CD14-positive monocyte (primary cell): ENCODE measurements around the gene USP28. TPM values are rescaled to one million over a fixed set of nuclear protein-coding genes. Genes with fewer than 3 reads are reported as not detected.

Source experiments
- DNase-seq, 3 donors: peaks; one replicate each; pipeline ENCODE4 v3.0.0-alpha.2; 2011 to 2022
- H2AFZ ChIP-seq: 2 replicates; pipeline ENCODE4 v1.6.0; 2012; ENCODE audit warnings: mild to moderate bottlenecking, low read depth, low read length, inconsistent platforms; ENCODE audit not compliant: insufficient read depth, poor library complexity, severe bottlenecking
- H3K27ac ChIP-seq, 2 donors: 1 replicate in 1 of 2; 2 replicates in 1 of 2; pipeline ENCODE4 v1.5.1; 2012 to 2013; ENCODE audit warnings: low read length in 2 of 2, control low read depth in 1 of 2, inconsistent platforms in 1 of 2, low read depth in 1 of 2, mild to moderate bottlenecking in 1 of 2
- H3K27me3 ChIP-seq, 2 donors: one replicate each; pipeline versions ENCODE4 v1.6.0 to v1.6.1; 2011 to 2013; ENCODE audit warnings: low read length in 2 of 2; ENCODE audit not compliant: control insufficient read depth in 2 of 2, insufficient read depth in 2 of 2
- H3K36me3 ChIP-seq, 2 donors: replicated peaks in 1 of 2; 1 replicate in 1 of 2; 2 replicates in 1 of 2; pipeline versions ENCODE4 v1.5.1 to v1.6.1; 2012 to 2013; ENCODE audit warnings: low read length in 2 of 2, control low read depth in 1 of 2, inconsistent platforms in 1 of 2, mild to moderate bottlenecking in 1 of 2; ENCODE audit not compliant: insufficient read depth in 2 of 2, control insufficient read depth in 1 of 2
- H3K4me1 ChIP-seq, 2 donors: 1 replicate in 1 of 2; 2 replicates in 1 of 2; pipeline versions ENCODE4 v1.5.1 to v1.6.1; 2012 to 2013; ENCODE audit warnings: low read length in 2 of 2, control low read depth in 1 of 2, inconsistent platforms in 1 of 2, mild to moderate bottlenecking in 1 of 2, moderate library complexity in 1 of 2; ENCODE audit not compliant: insufficient read depth in 2 of 2, control insufficient read depth in 1 of 2
- H3K4me2 ChIP-seq: replicated peaks from 2 replicates; pipeline ENCODE3; 2012; ENCODE audit warnings: low read length, moderate library complexity, mild to moderate bottlenecking; ENCODE audit not compliant: poor library complexity, severe bottlenecking; ENCODE audit errors: extremely low read depth
- H3K4me3 ChIP-seq, 3 experiments: fragments of 200-600 bp in 1 of 3; sonication (generic) in 1 of 3; replicated peaks in 1 of 3; 1 replicate in 2 of 3; 2 replicates in 1 of 3; pipeline ENCODE4 v1.5.1; 2011 to 2013; ENCODE audit warnings: low read length in 3 of 3, mild to moderate bottlenecking in 3 of 3, control low read depth in 2 of 3, low read depth in 2 of 3, inconsistent platforms in 1 of 3, moderate library complexity in 1 of 3
- H3K79me2 ChIP-seq: 2 replicates; pipeline ENCODE4 v1.6.0; 2012; ENCODE audit warnings: mild to moderate bottlenecking, control low read depth, inconsistent platforms, low read length, moderate library complexity; ENCODE audit not compliant: insufficient read depth
- H3K9ac ChIP-seq: 2 replicates; pipeline ENCODE4 v1.6.0; 2017; ENCODE audit warnings: low read length, mild to moderate bottlenecking; ENCODE audit not compliant: insufficient read depth, poor library complexity, severe bottlenecking
- H3K9me3 ChIP-seq, 2 donors: replicated peaks in 1 of 2; 1 replicate in 1 of 2; 2 replicates in 1 of 2; pipeline versions ENCODE4 v1.5.1 to v1.6.1; 2012 to 2013; ENCODE audit warnings: low read length in 2 of 2, control low read depth in 1 of 2; ENCODE audit not compliant: control insufficient read depth in 1 of 2, insufficient read depth in 1 of 2
- H4K20me1 ChIP-seq: 2 replicates; pipeline ENCODE4 v1.6.0; 2012; ENCODE audit warnings: mild to moderate bottlenecking, low read length, control low read depth, moderate library complexity; ENCODE audit not compliant: insufficient read depth
- H3K27ac Mint-ChIP-seq, 7 donors: one replicate each; pipeline ENCODE4 v1.8.0; 2020; ENCODE audit warnings: mild to moderate bottlenecking in 7 of 7, mixed read lengths in 7 of 7, moderate library complexity in 6 of 7, inconsistent platforms in 2 of 7
- H3K27me3 Mint-ChIP-seq, 3 donors: one replicate each; pipeline ENCODE4 v1.8.0; 2021 to 2022; ENCODE audit warnings: low read depth in 3 of 3, mild to moderate bottlenecking in 3 of 3, mixed read lengths in 3 of 3, moderate library complexity in 3 of 3, inconsistent platforms in 1 of 3
- H3K36me3 Mint-ChIP-seq, 2 donors: one replicate each; pipeline ENCODE4 v1.8.0; 2020; ENCODE audit warnings: mixed read lengths in 2 of 2, inconsistent platforms in 1 of 2, mild to moderate bottlenecking in 1 of 2
- H3K4me1 Mint-ChIP-seq: one replicate; pipeline ENCODE4 v1.8.0; 2020; ENCODE audit warnings: mild to moderate bottlenecking, mixed read lengths
- H3K4me3 Mint-ChIP-seq, 2 donors: one replicate each; pipeline ENCODE4 v1.8.0; 2020; ENCODE audit warnings: mild to moderate bottlenecking in 2 of 2, mixed read lengths in 2 of 2, moderate library complexity in 1 of 2
- H3K9me3 Mint-ChIP-seq, 7 donors: one replicate each; pipeline ENCODE4 v1.8.0; 2020 to 2022; ENCODE audit warnings: mixed read lengths in 7 of 7, mild to moderate bottlenecking in 6 of 7, moderate library complexity in 6 of 7, inconsistent platforms in 2 of 7
- CTCF ChIP-seq: fragments of 200-600 bp; IDR thresholded peaks from one replicate; pipeline ENCODE4 v1.8.0; 2022; ENCODE audit warnings: antibody characterized with exemption, mild to moderate bottlenecking
- WGBS: methylation state at CpG from one replicate; pipeline ENCODE4 v1.1.5; 2013; ENCODE audit warnings: missing lambda C conversion rate; ENCODE audit not compliant: insufficient coverage; 5-methylcytosine and 5-hydroxymethylcytosine counted together
- intact Hi-C, 2 donors: fragments of 100-400 bp; cut with micrococcal nuclease; formaldehyde crosslinking; loops; one replicate each; pipeline versions ENCODE4 v1.15.0 to v1.15.1; 2023
- polyA plus RNA-seq, 3 donors: library from polyadenylated mRNA; depleted of rRNA in 1 of 3; unstranded in 2 of 3; stranded (reverse) in 1 of 3; fragments of 300-500 nt in 2 of 3; fragments of >200 nt in 1 of 3; fragmentation: Illumina TruSeq in 2 of 3; gene quantifications; 1 replicate in 2 of 3; 2 replicates in 1 of 3; pipeline ENCODE4 v1.2.3, GENCODE V29; 2012 to 2021

The USP28 gene
- polyA plus RNA-seq, 3 donors, result 13.4 to 21.9 (median 17.7) TPM

- no peak overlapping the region for H3K4me2 ChIP-seq
- intact Hi-C loops, result no loop called here
- peaks cover 0 to 5% (median 2%) of the 10 kb centered on the region in 3 donors for H3K27me3 Mint-ChIP-seq
- H3K4me3 ChIP-seq, result no peak overlapping the region
- H3K27me3 ChIP-seq, result no peaks in the 10 kb centered on the region
- H3K4me3 Mint-ChIP-seq, result no peak overlapping the region
- no peaks in the 10 kb centered on the region for H3K79me2 ChIP-seq
- H3K9ac ChIP-seq, result no peak overlapping the region
- H2AFZ ChIP-seq, result no peak overlapping the region
- no peak for DNase-seq
- H3K36me3 ChIP-seq, result peaks cover 12 to 46% of the 10 kb centered on the region in 2 donors
- no peaks in the 10 kb centered on the region for H3K4me1 Mint-ChIP-seq
- peaks cover 51 to 63% of the 10 kb centered on the region in 2 donors for H3K36me3 Mint-ChIP-seq
- H3K27ac ChIP-seq, result no peak overlapping the region
- H4K20me1 ChIP-seq, result no peaks in the 10 kb centered on the region
- H3K27ac Mint-ChIP-seq, result no peak overlapping the region
- WGBS, result no CpG with 5 or more reads among the region's 6 CpGs
- no peaks in the 10 kb centered on the region for H3K4me1 ChIP-seq
- peaks cover 0 to 5% (median 0%) of the 10 kb centered on the region in 7 donors for H3K9me3 Mint-ChIP-seq
- no peak for TF ChIP-seq CTCF
- H3K9me3 ChIP-seq, result no peaks in the 10 kb centered on the region
Observed at GRCh38 chr11:113847111-113847510, 28.3 kb downstream of the USP28 start.

- Mint-ChIP-seq H3K4me1 (peaks cover 2% of the 10 kb centered on the region), H3K9me3 (peaks cover 0 to 3% (median 0%) of the 10 kb centered on the region in 7 donors), H3K27ac (no peak overlapping the region), H3K36me3 (peaks cover 30 to 37% of the 10 kb centered on the region in 2 donors), H3K27me3 (peaks cover 0 to 4% (median 0%) of the 10 kb centered on the region in 3 donors), H3K4me3 (no peak overlapping the region)
- intact Hi-C loops, result no loop called here
- H3K9ac ChIP-seq, result no peak overlapping the region
- H3K27ac ChIP-seq, result no peak overlapping the region
- H3K4me3 ChIP-seq, result no peak overlapping the region
- no peak overlapping the region for H3K4me2 ChIP-seq
- no peaks in the 10 kb centered on the region for H4K20me1 ChIP-seq
- H3K27me3 ChIP-seq, result no peaks in the 10 kb centered on the region
- no peak for DNase-seq
- H3K36me3 ChIP-seq, result peaks cover 25 to 49% of the 10 kb centered on the region in 2 donors
- no CpG with 5 or more reads among the region's 1 CpG for WGBS
- H3K79me2 ChIP-seq, result no peaks in the 10 kb centered on the region
- no peaks in the 10 kb centered on the region for H3K9me3 ChIP-seq
- no peaks in the 10 kb centered on the region for H3K4me1 ChIP-seq
- no peak for TF ChIP-seq CTCF
- H2AFZ ChIP-seq, result no peak overlapping the region
Observed at GRCh38 chr11:113841691-113842090, 33.7 kb downstream of the USP28 start.
